Caco-2 (cell line): Measurements from ENCODE around the gene TAF3. TPM values are rescaled to one million over a fixed set of nuclear protein-coding genes. Genes with fewer than 3 reads are reported as not detected.

Source experiments
- BruUV-seq: library from RNA; stranded (reverse); fragments of 400-500 nt; replicated peaks from 2 replicates; lab custom pipeline; 2021; lab: Mats Ljungman, UMichigan
- CTCF ChIA-PET: fragments of 300-600 bp; sonication (Branson Sonifier 250); formaldehyde crosslinking; loops from one replicate; lab custom pipeline; 2022; ENCODE audit warnings: antibody characterized with exemption; lab: Charles Lee
- POLR2A ChIA-PET: fragments of 300-600 bp; sonication (Branson Sonifier 250); formaldehyde crosslinking; loops from one replicate; lab custom pipeline; 2022; ENCODE audit warnings: antibody characterized with exemption; lab: Charles Lee
- DNase-seq, 2 experiments: peaks; one replicate each; pipeline versions ENCODE4 v3.0.0 to v3.0.0-alpha.2; 2020 to 2022
- H3K27me3 ChIP-seq: replicated peaks from 2 replicates; pipeline ENCODE4 v1.6.0; 2011; ENCODE audit warnings: low read length; ENCODE audit not compliant: control insufficient read depth, insufficient read depth
- H3K36me3 ChIP-seq: 2 replicates; pipeline ENCODE4 v1.5.1; 2011; ENCODE audit warnings: low read length; ENCODE audit not compliant: control insufficient read depth, insufficient read depth
- H3K4me1 ChIP-seq: fragments of 250-450 bp; sonication (Bioruptor Pico); 2 replicates; pipeline ENCODE4 v1.5.1; 2020; ENCODE audit warnings: mild to moderate bottlenecking
- H3K4me3 ChIP-seq: 2 replicates; pipeline ENCODE4 v1.5.1; 2011; ENCODE audit warnings: low read depth, mild to moderate bottlenecking, control low read depth, low read length
- H3K9me3 ChIP-seq: fragments of 250-450 bp; sonication (Bioruptor Pico); 2 replicates; pipeline ENCODE4 v1.5.1; 2020; ENCODE audit warnings: mild to moderate bottlenecking, moderate library complexity
- H3K27ac Mint-ChIP-seq: one replicate; pipeline ENCODE4 v1.8.0; 2022; ENCODE audit warnings: mixed read lengths; ENCODE audit not compliant: unreplicated experiment
- H3K27me3 Mint-ChIP-seq: one replicate; pipeline ENCODE4 v1.8.0; 2022; ENCODE audit warnings: mixed read lengths; ENCODE audit not compliant: insufficient read depth, unreplicated experiment
- H3K36me3 Mint-ChIP-seq: one replicate; pipeline ENCODE4 v1.8.0; 2022; ENCODE audit warnings: mild to moderate bottlenecking, mixed read lengths; ENCODE audit not compliant: insufficient read depth, unreplicated experiment
- H3K4me1 Mint-ChIP-seq: one replicate; pipeline ENCODE4 v1.8.0; 2022; ENCODE audit warnings: low read depth, mixed read lengths; ENCODE audit not compliant: unreplicated experiment
- H3K4me3 Mint-ChIP-seq: one replicate; pipeline ENCODE4 v1.8.0; 2022; ENCODE audit warnings: mild to moderate bottlenecking, moderate library complexity, mixed read lengths; ENCODE audit not compliant: unreplicated experiment
- H3K9me3 Mint-ChIP-seq: one replicate; pipeline ENCODE4 v1.8.0; 2022; ENCODE audit warnings: mixed read lengths; ENCODE audit not compliant: unreplicated experiment
- intact Hi-C: fragments of 100-400 bp; cut with micrococcal nuclease; formaldehyde crosslinking; loops from one replicate; pipeline ENCODE4 v1.10.0; 2022; ENCODE audit not compliant: unreplicated experiment
- total RNA-seq: library from RNA; stranded (reverse); gene quantifications from 2 replicates; pipeline ENCODE4 v1.2.3, GENCODE V29; 2022
- TF ChIP-seq, protein P1 (sequence below), 2 experiments: fragments of 200-600 bp in 1 of 2; IDR thresholded peaks; 1 replicate in 1 of 2; 2 replicates in 1 of 2; pipeline versions ENCODE4 v1.5.1 to v1.8.0; 2011 to 2022; ENCODE audit warnings: antibody characterized with exemption in 1 of 2, control low read depth in 1 of 2, inconsistent platforms in 1 of 2, low read depth in 1 of 2, low read length in 1 of 2, mild to moderate bottlenecking in 1 of 2, moderate library complexity in 1 of 2; ENCODE audit not compliant: insufficient read depth in 1 of 2, severe bottlenecking in 1 of 2, unreplicated experiment in 1 of 2

The TAF3 gene
- total RNA-seq, 1 experiment from 2014 or later: 30.6 TPM

DNA sequence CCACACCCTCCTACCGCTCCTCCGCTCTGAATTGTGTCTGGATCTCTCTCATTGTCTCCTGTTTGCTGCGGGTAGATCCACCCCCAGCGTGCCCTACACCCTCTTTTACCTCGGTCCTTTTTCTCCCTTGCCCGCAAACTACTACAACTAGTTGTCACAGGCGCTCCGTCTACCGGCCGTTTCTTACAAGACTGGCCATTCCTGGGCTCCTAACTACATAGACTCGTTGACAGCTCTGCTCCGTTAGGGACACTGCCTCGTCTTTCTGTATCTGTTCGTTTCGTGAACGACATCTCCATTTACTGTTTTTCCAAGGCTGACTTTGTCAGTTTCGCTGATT is 786 bp downstream of the TAF3 start:
- no peaks in the 10 kb centered on the region for H3K27me3 Mint-ChIP-seq
- peak overlapping the region; percentile 84 for H3K4me3 Mint-ChIP-seq
- no peaks in the 10 kb centered on the region for H3K9me3 ChIP-seq
- H3K9me3 Mint-ChIP-seq: no peaks in the 10 kb centered on the region
- intact Hi-C loops: loop anchor here (1.0 to 5.0 kb wide), 4 partner anchors 36 to 1390 kb away; no protein-coding TSS in a partner anchor
- POLR2A ChIA-PET: interaction anchor here (0.6 to 2.2 kb wide), 5 partner anchors 28 to 962 kb away, joined by 3 to 45 read pairs (median 3); partner anchors contain the start of genes ATP5F1C and KIN
- no peaks in the 10 kb centered on the region for H3K27me3 ChIP-seq
- peak; percentile 60 to 63 for DNase-seq
- H3K27ac Mint-ChIP-seq: peak overlapping the region; percentile 72
- H3K4me1 ChIP-seq: peaks cover 4% of the 10 kb centered on the region; the same call in 1 of the 2 replicates
- peak overlapping the region; percentile 95 for H3K4me3 ChIP-seq
- peaks cover 8% of the 10 kb centered on the region for H3K4me1 Mint-ChIP-seq
- TF ChIP-seq, protein P1, sequence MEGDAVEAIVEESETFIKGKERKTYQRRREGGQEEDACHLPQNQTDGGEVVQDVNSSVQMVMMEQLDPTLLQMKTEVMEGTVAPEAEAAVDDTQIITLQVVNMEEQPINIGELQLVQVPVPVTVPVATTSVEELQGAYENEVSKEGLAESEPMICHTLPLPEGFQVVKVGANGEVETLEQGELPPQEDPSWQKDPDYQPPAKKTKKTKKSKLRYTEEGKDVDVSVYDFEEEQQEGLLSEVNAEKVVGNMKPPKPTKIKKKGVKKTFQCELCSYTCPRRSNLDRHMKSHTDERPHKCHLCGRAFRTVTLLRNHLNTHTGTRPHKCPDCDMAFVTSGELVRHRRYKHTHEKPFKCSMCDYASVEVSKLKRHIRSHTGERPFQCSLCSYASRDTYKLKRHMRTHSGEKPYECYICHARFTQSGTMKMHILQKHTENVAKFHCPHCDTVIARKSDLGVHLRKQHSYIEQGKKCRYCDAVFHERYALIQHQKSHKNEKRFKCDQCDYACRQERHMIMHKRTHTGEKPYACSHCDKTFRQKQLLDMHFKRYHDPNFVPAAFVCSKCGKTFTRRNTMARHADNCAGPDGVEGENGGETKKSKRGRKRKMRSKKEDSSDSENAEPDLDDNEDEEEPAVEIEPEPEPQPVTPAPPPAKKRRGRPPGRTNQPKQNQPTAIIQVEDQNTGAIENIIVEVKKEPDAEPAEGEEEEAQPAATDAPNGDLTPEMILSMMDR (IDR thresholded peaks at IDR 0.05; ENCODE audit: insufficient read depth in 1 of 2, low read depth in 1 of 2, low read length in 1 of 2, severe bottlenecking in 1 of 2, unreplicated experiment in 1 of 2): peak; percentile 33 to 71
- peaks cover 2% of the 10 kb centered on the region for H3K36me3 ChIP-seq
- no TSS peak for BruUV-seq
- CTCF ChIA-PET: interaction anchor here (0.5 to 4.0 kb wide), 4 partner anchors 10 to 294 kb away, joined by 3 to 26 read pairs (median 4); partner anchors contain the start of genes ATP5F1C and KIN
- peaks cover 16% of the 10 kb centered on the region for H3K36me3 Mint-ChIP-seq

DNA sequence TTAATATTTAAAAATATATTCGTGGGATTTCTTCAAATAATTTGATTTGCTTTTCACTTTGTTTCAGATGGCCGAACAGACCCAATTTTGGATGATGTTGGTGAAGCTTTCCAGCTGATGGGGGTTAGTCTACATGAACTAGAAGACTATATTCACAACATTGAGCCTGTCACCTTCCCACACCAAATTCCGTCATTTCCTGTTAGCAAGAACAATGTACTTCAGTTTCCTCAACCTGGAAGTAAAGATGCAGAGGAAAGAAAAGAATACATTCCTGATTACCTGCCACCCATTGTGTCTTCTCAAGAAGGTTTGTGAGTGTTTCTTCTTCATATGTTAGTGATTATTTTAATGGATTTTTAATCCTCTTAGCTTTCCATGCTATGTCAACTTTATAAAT is 5.9 kb downstream of the TAF3 start:
- no TSS peak for BruUV-seq
- TF ChIP-seq, protein P1 (IDR thresholded peaks at IDR 0.05; ENCODE audit: insufficient read depth in 1 of 2, low read depth in 1 of 2, low read length in 1 of 2, severe bottlenecking in 1 of 2, unreplicated experiment in 1 of 2): no peak
- Histone ChIP-seq H3K27me3 (no peaks in the 10 kb centered on the region), H3K36me3 (peaks cover 2% of the 10 kb centered on the region), H3K9me3 (no peaks in the 10 kb centered on the region), H3K4me3 (no peak overlapping the region), H3K4me1 (no peaks in the 10 kb centered on the region)
- ChIA-PET POLR2A (interaction anchor here (0.7 kb wide), 1 partner anchor 12 kb away, joined by 5 read pairs; no protein-coding TSS in a partner anchor), CTCF (no interaction called here)
- Mint-ChIP-seq H3K9me3 (no peaks in the 10 kb centered on the region), H3K27ac (no peak overlapping the region), H3K4me3 (no peak overlapping the region), H3K27me3 (no peaks in the 10 kb centered on the region), H3K4me1 (peaks cover 16% of the 10 kb centered on the region), H3K36me3 (peaks cover 48% of the 10 kb centered on the region)
- no peak for DNase-seq
- intact Hi-C loops: no loop called here

DNA sequence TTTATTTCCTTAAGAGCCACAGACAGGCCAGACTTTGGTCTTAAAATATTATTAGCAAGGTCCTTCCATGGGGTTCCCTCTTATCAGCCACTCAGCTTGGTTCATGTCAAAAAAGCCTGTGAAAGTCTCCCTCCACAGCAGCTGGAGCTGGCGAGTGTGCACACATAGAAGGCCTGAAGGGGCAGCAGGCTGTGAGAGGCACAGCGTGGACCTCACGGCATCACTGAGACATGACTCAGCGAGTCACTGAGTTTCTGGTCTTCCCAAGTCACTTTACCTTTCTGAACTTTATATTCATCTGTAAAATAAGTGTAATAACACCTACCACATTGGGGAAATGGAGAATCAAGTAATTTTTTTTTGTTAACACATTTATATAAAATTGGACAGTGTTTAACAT is 8.7 kb downstream of the TAF3 start:
- no peak overlapping the region for H3K4me3 Mint-ChIP-seq
- H3K36me3 Mint-ChIP-seq: peaks cover 48% of the 10 kb centered on the region
- intact Hi-C loops: no loop called here
- ChIA-PET CTCF (no interaction called here), POLR2A (no interaction called here)
- no peaks in the 10 kb centered on the region for H3K4me1 ChIP-seq
- TF ChIP-seq, protein P1 (IDR thresholded peaks at IDR 0.05; ENCODE audit: insufficient read depth in 1 of 2, low read depth in 1 of 2, low read length in 1 of 2, severe bottlenecking in 1 of 2, unreplicated experiment in 1 of 2): peak; percentile 19 to 33
- no TSS peak for BruUV-seq
- H3K36me3 ChIP-seq: peaks cover 2% of the 10 kb centered on the region
- no peaks in the 10 kb centered on the region for H3K9me3 Mint-ChIP-seq
- peak; percentile 52 to 62 for DNase-seq
- peaks cover 18% of the 10 kb centered on the region for H3K4me1 Mint-ChIP-seq
- H3K27me3 Mint-ChIP-seq: no peaks in the 10 kb centered on the region
- H3K27me3 ChIP-seq: no peaks in the 10 kb centered on the region
- H3K9me3 ChIP-seq: no peaks in the 10 kb centered on the region
- H3K27ac Mint-ChIP-seq: peak overlapping the region; percentile 80
- H3K4me3 ChIP-seq: no peak overlapping the region
